C4-2B (cell line): ENCODE data around the gene FANCF.

Source experiments
- ZFX ChIP-seq: fragments of 450-650 bp; IDR thresholded peaks from 2 replicates; pipeline ENCODE4 v1.6.1; 2017
- TF ChIP-seq, protein P1 (sequence below): fragments of 450-650 bp; conservative IDR thresholded peaks from 2 replicates; pipeline ENCODE4 v1.5.1; 2017; ENCODE audit warnings: mild to moderate bottlenecking

- TF ChIP-seq, protein P1, sequence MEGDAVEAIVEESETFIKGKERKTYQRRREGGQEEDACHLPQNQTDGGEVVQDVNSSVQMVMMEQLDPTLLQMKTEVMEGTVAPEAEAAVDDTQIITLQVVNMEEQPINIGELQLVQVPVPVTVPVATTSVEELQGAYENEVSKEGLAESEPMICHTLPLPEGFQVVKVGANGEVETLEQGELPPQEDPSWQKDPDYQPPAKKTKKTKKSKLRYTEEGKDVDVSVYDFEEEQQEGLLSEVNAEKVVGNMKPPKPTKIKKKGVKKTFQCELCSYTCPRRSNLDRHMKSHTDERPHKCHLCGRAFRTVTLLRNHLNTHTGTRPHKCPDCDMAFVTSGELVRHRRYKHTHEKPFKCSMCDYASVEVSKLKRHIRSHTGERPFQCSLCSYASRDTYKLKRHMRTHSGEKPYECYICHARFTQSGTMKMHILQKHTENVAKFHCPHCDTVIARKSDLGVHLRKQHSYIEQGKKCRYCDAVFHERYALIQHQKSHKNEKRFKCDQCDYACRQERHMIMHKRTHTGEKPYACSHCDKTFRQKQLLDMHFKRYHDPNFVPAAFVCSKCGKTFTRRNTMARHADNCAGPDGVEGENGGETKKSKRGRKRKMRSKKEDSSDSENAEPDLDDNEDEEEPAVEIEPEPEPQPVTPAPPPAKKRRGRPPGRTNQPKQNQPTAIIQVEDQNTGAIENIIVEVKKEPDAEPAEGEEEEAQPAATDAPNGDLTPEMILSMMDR, result no peak
- TF ChIP-seq ZFX, result no peak
Observed at GRCh38 chr11:22597062-22597461, 28.6 kb downstream of the FANCF start.
